ENCODE measurements around the gene TMX2.

TMX2 gene

GRCh38 chr11:57787006-57787604, 74.7 kb downstream of the TMX2 start:
- ChIA-PET POLR2A (no interaction called here), CTCF (interaction anchor here (26.8 kb wide), 1 partner anchor 18 kb away, joined by 571 read pairs; the partner anchor contains the start of gene CTNND1)
- Histone ChIP-seq H3K4me3 (ENCODE audit: control insufficient read depth in 1 of 7, extremely low read depth in 1 of 7, insufficient read depth in 4 of 7, low read depth in 2 of 7, low read length in 6 of 7) (no peak overlapping the region), H3K27me3 (replicated peaks in 2 of 5; ENCODE audit: control insufficient read depth in 4 of 5, insufficient read depth in 5 of 5, low read length in 4 of 5) (no peaks in the 10 kb centered on the region), H3K4me1 (ENCODE audit: control extremely low read depth in 1 of 4, control insufficient read depth in 4 of 4, insufficient read depth in 4 of 4, low read length in 3 of 4) (peaks cover 7 to 51% (median 16%) of the 10 kb centered on the region in 4 experiments), H3K9me3 (ENCODE audit: control extremely low read depth in 1 of 5, control insufficient read depth in 4 of 5, insufficient read depth in 2 of 5, low read depth in 1 of 5, low read length in 4 of 5) (no peaks in the 10 kb centered on the region), H3K36me3 (ENCODE audit: control insufficient read depth in 4 of 4, insufficient read depth in 4 of 4, low read length in 3 of 4) (peaks cover 0 to 5% (median 2%) of the 10 kb centered on the region in 4 experiments), H3K27ac (ENCODE audit: insufficient read depth in 1 of 2, low read depth in 1 of 2, low read length in 2 of 2, poor library complexity in 1 of 2, severe bottlenecking in 2 of 2) (no peak overlapping the region)
- DNase-seq = no peak
- WGBS (ENCODE audit: insufficient coverage) = 100% methylated on average over 1 of the region's 4 CpGs

GRCh38 chr11:57787920-57788702, 75.7 kb downstream of the TMX2 start:
- DNase-seq = peak in 2 of 3 donors; percentile 17 to 24
- no peaks in the 10 kb centered on the region for H3K27me3 ChIP-seq (replicated peaks in 2 of 5; ENCODE audit: control insufficient read depth in 4 of 5, insufficient read depth in 5 of 5, low read length in 4 of 5)
- POLR2A ChIA-PET = interaction anchor here (0.6 to 0.7 kb wide), 2 partner anchors 18 to 787 kb away, joined by 3 to 5 read pairs; partner anchors contain the start of gene LPXN
- H3K4me1 ChIP-seq (ENCODE audit: control extremely low read depth in 1 of 4, control insufficient read depth in 4 of 4, insufficient read depth in 4 of 4, low read length in 3 of 4) = peaks cover 10 to 60% (median 25%) of the 10 kb centered on the region in 4 experiments
- no peak overlapping the region for H3K27ac ChIP-seq (ENCODE audit: insufficient read depth in 1 of 2, low read depth in 1 of 2, low read length in 2 of 2, poor library complexity in 1 of 2, severe bottlenecking in 2 of 2)
- H3K36me3 ChIP-seq (ENCODE audit: control insufficient read depth in 4 of 4, insufficient read depth in 4 of 4, low read length in 3 of 4) = peaks cover 0 to 5% (median 2%) of the 10 kb centered on the region in 4 experiments
- WGBS (ENCODE audit: insufficient coverage) = 84% methylated on average over 3 of the region's 6 CpGs
- H3K9me3 ChIP-seq (ENCODE audit: control extremely low read depth in 1 of 5, control insufficient read depth in 4 of 5, insufficient read depth in 2 of 5, low read depth in 1 of 5, low read length in 4 of 5) = no peaks in the 10 kb centered on the region
- CTCF ChIA-PET = interaction anchor here (3.1 to 26.8 kb wide), 2 partner anchors 13 to 19 kb away, joined by 13 to 571 read pairs; partner anchors contain the start of gene CTNND1
- H3K4me3 ChIP-seq (ENCODE audit: control insufficient read depth in 1 of 7, extremely low read depth in 1 of 7, insufficient read depth in 4 of 7, low read depth in 2 of 7, low read length in 6 of 7) = peak overlapping the region in 1 of 7 experiments; percentile 24

- H3K4me1 ChIP-seq (ENCODE audit: control extremely low read depth in 1 of 4, control insufficient read depth in 4 of 4, insufficient read depth in 4 of 4, low read length in 3 of 4) = peaks cover 16 to 66% (median 31%) of the 10 kb centered on the region in 4 experiments
Observed at GRCh38 chr11:57788703-57789088, 76.3 kb downstream of the TMX2 start.

More at GRCh38 chr11:57788703-57789088, 76.3 kb downstream of the TMX2 start:
- Histone ChIP-seq H3K4me3 (ENCODE audit: control insufficient read depth in 1 of 7, extremely low read depth in 1 of 7, insufficient read depth in 4 of 7, low read depth in 2 of 7, low read length in 6 of 7) (no peak overlapping the region), H3K9me3 (ENCODE audit: control extremely low read depth in 1 of 5, control insufficient read depth in 4 of 5, insufficient read depth in 2 of 5, low read depth in 1 of 5, low read length in 4 of 5) (no peaks in the 10 kb centered on the region), H3K27me3 (replicated peaks in 2 of 5; ENCODE audit: control insufficient read depth in 4 of 5, insufficient read depth in 5 of 5, low read length in 4 of 5) (no peaks in the 10 kb centered on the region), H3K27ac (ENCODE audit: insufficient read depth in 1 of 2, low read depth in 1 of 2, low read length in 2 of 2, poor library complexity in 1 of 2, severe bottlenecking in 2 of 2) (no peak overlapping the region), H3K36me3 (ENCODE audit: control insufficient read depth in 4 of 4, insufficient read depth in 4 of 4, low read length in 3 of 4) (peaks cover 0 to 5% (median 2%) of the 10 kb centered on the region in 4 experiments)
- DNase-seq = no peak
- ChIA-PET CTCF (interaction anchor here (3.1 to 26.8 kb wide), 2 partner anchors 12 to 19 kb away, joined by 13 to 571 read pairs; partner anchors contain the start of gene CTNND1), POLR2A (interaction anchor here (0.5 to 0.6 kb wide), 2 partner anchors 27 to 121 kb away, joined by 3 to 4 read pairs; partner anchors contain the start of gene CTNND1)

All from common myeloid progenitor, CD34-positive (primary cell).